ENCODE data around the gene ENTPD7. TPM values are rescaled to one million over a fixed set of nuclear protein-coding genes. Genes with fewer than 3 reads are reported as not detected.

ENTPD7 gene
- total and polyA plus RNA-seq, 8 donors: 1.2 to 36.2 (median 12.2) TPM; not detected in 1

GRCh38 chr10:99633832-99634231, 25.5 kb upstream of the ENTPD7 start:
- intact Hi-C loops (cut with DNase I; ENCODE audit: low total_unique reads): loop anchor here (10.0 kb wide), 1 partner anchor 81 kb away; no protein-coding TSS in a partner anchor
- Histone ChIP-seq H3K36me3 (no peaks in the 10 kb centered on the region), H3K9me3 (no peaks in the 10 kb centered on the region), H3K4me3 (no peak overlapping the region), H3K4me1 (no peaks in the 10 kb centered on the region), H3K27me3 (no peaks in the 10 kb centered on the region), H3K27ac (no peak overlapping the region)
- TF ChIP-seq EP300 (IDR thresholded peaks at IDR 0.05) (no peak), POLR2AphosphoS5 (IDR thresholded peaks at IDR 0.05) (no peak), CTCF (IDR thresholded peaks at IDR 0.05) (no peak), POLR2A (IDR thresholded peaks at IDR 0.05) (no peak)
- no peak for DNase-seq

- DNase-seq: no peak
- 78 to 94% (median 82%) methylated on average over 2 of the region's 2 CpGs for WGBS, 5 donors
- Histone ChIP-seq H3K27ac (no peak overlapping the region), H3K9me3 (peaks cover 0 to 6% (median 0%) of the 10 kb centered on the region in 4 donors), H3K4me1 (peaks cover 0 to 4% (median 0%) of the 10 kb centered on the region in 4 donors), H3K27me3 (no peaks in the 10 kb centered on the region), H3K4me3 (no peak overlapping the region), H3K36me3 (no peaks in the 10 kb centered on the region)
- TF ChIP-seq POLR2A (IDR thresholded peaks at IDR 0.05): no peak
- no peak for TF ChIP-seq EP300 (IDR thresholded peaks at IDR 0.05)
- no peak for TF ChIP-seq POLR2AphosphoS5 (IDR thresholded peaks at IDR 0.05)
- no peak for TF ChIP-seq CTCF (IDR thresholded peaks at IDR 0.05)
- intact Hi-C loops (cut with DNase I; ENCODE audit: low total_unique reads): no loop called here
Observed at GRCh38 chr10:99647601-99648151, 11.6 kb upstream of the ENTPD7 start.

- Histone ChIP-seq H3K4me3 (no peak overlapping the region), H3K9me3 (peaks cover 0 to 6% (median 0%) of the 10 kb centered on the region in 4 donors), H3K4me1 (peaks cover 0 to 7% (median 0%) of the 10 kb centered on the region in 4 donors), H3K27me3 (no peaks in the 10 kb centered on the region), H3K36me3 (no peaks in the 10 kb centered on the region), H3K27ac (no peak overlapping the region)
- WGBS, 5 donors: 0 to 69% (median 0%) methylated on average over 1 of the region's 1 CpG
- intact Hi-C loops (cut with DNase I; ENCODE audit: low total_unique reads): no loop called here
- TF ChIP-seq EP300 (IDR thresholded peaks at IDR 0.05) (no peak), POLR2A (IDR thresholded peaks at IDR 0.05) (no peak), CTCF (IDR thresholded peaks at IDR 0.05) (no peak), POLR2AphosphoS5 (IDR thresholded peaks at IDR 0.05) (no peak)
- DNase-seq: no peak
Observed at GRCh38 chr10:99648717-99649116, 10.6 kb upstream of the ENTPD7 start.

- intact Hi-C loops (cut with DNase I; ENCODE audit: low total_unique reads): no loop called here
- Histone ChIP-seq H3K9me3 (no peaks in the 10 kb centered on the region), H3K4me1 (peaks cover 0 to 7% (median 0%) of the 10 kb centered on the region in 4 donors), H3K4me3 (no peak overlapping the region), H3K36me3 (no peaks in the 10 kb centered on the region), H3K27me3 (no peaks in the 10 kb centered on the region), H3K27ac (no peak overlapping the region)
- TF ChIP-seq EP300 (IDR thresholded peaks at IDR 0.05) (no peak), POLR2A (IDR thresholded peaks at IDR 0.05) (no peak), CTCF (IDR thresholded peaks at IDR 0.05) (no peak), POLR2AphosphoS5 (IDR thresholded peaks at IDR 0.05) (no peak)
- peak in 1 of 2 donors; percentile 46 for DNase-seq
- 51 to 76% (median 57%) methylated on average over 4 of the region's 4 CpGs for whole genome bisulfite sequencing, 5 donors
Observed at GRCh38 chr10:99652800-99653390, 6.4 kb upstream of the ENTPD7 start.

Measured in stomach (tissue), 9 donors.